Esophagus muscularis mucosa (tissue), 4 donors: ENCODE measurements around the gene NGFR. TPM values are rescaled to one million over a fixed set of nuclear protein-coding genes. Genes with fewer than 3 reads are reported as not detected.

Source experiments
- DNase-seq: peaks from one replicate; pipeline ENCODE4 v3.0.0-alpha.2; 2017; ENCODE audit errors: extremely low spot score
- H3K27ac ChIP-seq, 4 donors: fragments of 200-600 bp; sonication (generic); replicated peaks in 1 of 4; 1 replicate in 3 of 4; 2 replicates in 1 of 4; pipeline ENCODE4 v1.5.1; 2016 to 2019; ENCODE audit warnings: mild to moderate bottlenecking in 1 of 4
- H3K27me3 ChIP-seq, 4 donors: fragments of 200-600 bp; sonication (generic); one replicate each; pipeline versions ENCODE4 v1.5.1 to v1.6.0; 2016 to 2019
- H3K36me3 ChIP-seq, 4 donors: fragments of 200-600 bp; sonication (generic); one replicate each; pipeline ENCODE4 v1.5.1; 2016 to 2019
- H3K4me1 ChIP-seq, 4 donors: fragments of 200-600 bp; sonication (generic); one replicate each; pipeline ENCODE4 v1.5.1; 2016 to 2019
- H3K4me3 ChIP-seq, 4 donors: fragments of 200-600 bp; sonication (generic); 1 replicate in 2 of 4; 2 replicates in 2 of 4; pipeline ENCODE4 v1.5.1; 2016 to 2019; ENCODE audit warnings: mild to moderate bottlenecking in 4 of 4, moderate library complexity in 1 of 4
- H3K9me3 ChIP-seq, 4 donors: fragments of 200-600 bp; sonication (generic); 1 replicate in 3 of 4; 2 replicates in 1 of 4; pipeline ENCODE4 v1.5.1; 2016 to 2019
- EP300 ChIP-seq: sonication (generic); formaldehyde crosslinking; IDR thresholded peaks from one replicate; pipeline ENCODE4 v1.6.1; 2017; ENCODE audit warnings: antibody characterized with exemption
- POLR2A ChIP-seq: fragments of 450-650 bp; IDR thresholded peaks from one replicate; pipeline ENCODE4 v1.6.1; 2017; ENCODE audit warnings: antibody characterized with exemption, moderate library complexity, mild to moderate bottlenecking, low read depth
- POLR2AphosphoS5 ChIP-seq, 2 donors: sonication (generic); formaldehyde crosslinking; IDR thresholded peaks; one replicate each; pipeline ENCODE4 v1.6.1; 2017; ENCODE audit warnings: antibody characterized with exemption in 2 of 2
- WGBS: methylation state at CpG from one replicate; pipeline ENCODE4 v1.1.5; 2018; 5-methylcytosine and 5-hydroxymethylcytosine counted together
- intact Hi-C: fragments of 100-400 bp; cut with DNase I; formaldehyde crosslinking; loops from one replicate; pipeline ENCODE4 v1.15.1; 2023
- total RNA-seq, 4 donors: library from RNA; depleted of rRNA; stranded (reverse); fragments of >200 nt; gene quantifications; one replicate each; pipeline versions ENCODE4 v1.1.0 to v1.2.1, GENCODE V29; 2016
- TF ChIP-seq, protein P1 (sequence below), 3 experiments: fragments of 200-600 bp in 2 of 3; fragments of 450-650 bp in 1 of 3; sonication (generic) in 2 of 3; IDR thresholded peaks; one replicate each; pipeline ENCODE4 v1.5.1; 2017 to 2019; ENCODE audit warnings: antibody characterized with exemption in 3 of 3, mild to moderate bottlenecking in 2 of 3, moderate library complexity in 1 of 3

NGFR gene
- total RNA-seq, 4 donors from 2014 or later, result 12.9 to 31.6 (median 22.6) TPM

GRCh38 chr17:49551221-49552069, 56.4 kb downstream of the NGFR start:
- DNase-seq, result no peak
- Histone ChIP-seq H3K27ac (no peak overlapping the region), H3K27me3 (peaks cover 0 to 18% (median 0%) of the 10 kb centered on the region in 4 donors), H3K4me1 (peaks cover 4 to 10% (median 7%) of the 10 kb centered on the region in 4 donors), H3K36me3 (no peaks in the 10 kb centered on the region), H3K9me3 (no peaks in the 10 kb centered on the region), H3K4me3 (no peak overlapping the region)
- TF ChIP-seq POLR2AphosphoS5 (IDR thresholded peaks at IDR 0.05), result no peak
- TF ChIP-seq POLR2A, result no peak
- no peak for TF ChIP-seq EP300
- TF ChIP-seq, protein P1, sequence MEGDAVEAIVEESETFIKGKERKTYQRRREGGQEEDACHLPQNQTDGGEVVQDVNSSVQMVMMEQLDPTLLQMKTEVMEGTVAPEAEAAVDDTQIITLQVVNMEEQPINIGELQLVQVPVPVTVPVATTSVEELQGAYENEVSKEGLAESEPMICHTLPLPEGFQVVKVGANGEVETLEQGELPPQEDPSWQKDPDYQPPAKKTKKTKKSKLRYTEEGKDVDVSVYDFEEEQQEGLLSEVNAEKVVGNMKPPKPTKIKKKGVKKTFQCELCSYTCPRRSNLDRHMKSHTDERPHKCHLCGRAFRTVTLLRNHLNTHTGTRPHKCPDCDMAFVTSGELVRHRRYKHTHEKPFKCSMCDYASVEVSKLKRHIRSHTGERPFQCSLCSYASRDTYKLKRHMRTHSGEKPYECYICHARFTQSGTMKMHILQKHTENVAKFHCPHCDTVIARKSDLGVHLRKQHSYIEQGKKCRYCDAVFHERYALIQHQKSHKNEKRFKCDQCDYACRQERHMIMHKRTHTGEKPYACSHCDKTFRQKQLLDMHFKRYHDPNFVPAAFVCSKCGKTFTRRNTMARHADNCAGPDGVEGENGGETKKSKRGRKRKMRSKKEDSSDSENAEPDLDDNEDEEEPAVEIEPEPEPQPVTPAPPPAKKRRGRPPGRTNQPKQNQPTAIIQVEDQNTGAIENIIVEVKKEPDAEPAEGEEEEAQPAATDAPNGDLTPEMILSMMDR (IDR thresholded peaks at IDR 0.05), result no peak
- intact Hi-C loops, result no loop called here
- 92% methylated on average over 9 of the region's 12 CpGs for WGBS

GRCh38 chr17:49552070-49552751, 57.1 kb downstream of the NGFR start:
- intact Hi-C loops, result no loop called here
- 86% methylated on average over 19 of the region's 27 CpGs for WGBS
- DNase-seq, result no peak
- H3K4me3 ChIP-seq, result no peak overlapping the region
- peaks cover 4 to 12% (median 10%) of the 10 kb centered on the region in 4 donors for H3K4me1 ChIP-seq
- peaks cover 0 to 26% (median 0%) of the 10 kb centered on the region in 4 donors for H3K27me3 ChIP-seq
- H3K9me3 ChIP-seq, result no peaks in the 10 kb centered on the region
- no peak for TF ChIP-seq POLR2A
- TF ChIP-seq, protein P1 (IDR thresholded peaks at IDR 0.05), result no peak
- no peak for TF ChIP-seq POLR2AphosphoS5 (IDR thresholded peaks at IDR 0.05)
- no peak for TF ChIP-seq EP300
- H3K27ac ChIP-seq, result no peak overlapping the region
- no peaks in the 10 kb centered on the region for H3K36me3 ChIP-seq

DNA sequence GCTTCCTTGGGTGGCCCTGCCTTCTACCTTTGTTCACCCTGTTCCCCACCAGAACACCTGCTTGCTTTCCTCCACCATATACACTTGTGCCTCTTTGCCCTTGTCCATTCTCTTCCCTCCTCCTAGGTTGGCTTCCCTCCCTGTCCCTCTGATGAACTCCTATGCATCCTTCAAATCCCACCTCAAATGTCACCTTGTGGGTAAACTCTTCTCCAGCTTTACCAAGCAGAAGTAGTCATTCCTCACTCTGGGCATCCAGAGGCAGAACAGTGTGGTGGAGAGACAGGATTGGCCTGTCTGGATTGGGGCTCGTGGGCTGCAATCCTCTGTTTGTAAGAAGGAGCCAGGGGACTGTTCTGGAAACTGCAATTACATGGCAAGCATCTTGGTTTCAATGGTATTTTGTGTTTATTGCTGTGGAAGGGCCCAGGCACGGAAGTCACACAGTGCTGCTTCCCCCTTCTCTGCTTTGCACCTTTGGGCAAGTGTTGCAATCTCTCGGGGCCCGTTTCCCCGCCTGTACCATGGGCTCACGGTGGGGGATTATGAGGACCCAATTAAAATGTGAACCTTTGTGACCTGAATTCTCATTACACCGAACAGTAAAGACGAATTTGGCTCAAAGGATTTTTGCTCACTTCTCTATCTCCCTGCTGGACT, 58.7 kb downstream of the NGFR start:
- Histone ChIP-seq H3K27me3 (peaks cover 0 to 22% (median 0%) of the 10 kb centered on the region in 4 donors), H3K27ac (no peak overlapping the region), H3K4me1 (peaks cover 4 to 12% (median 7%) of the 10 kb centered on the region in 4 donors), H3K4me3 (no peak overlapping the region), H3K36me3 (no peaks in the 10 kb centered on the region), H3K9me3 (no peaks in the 10 kb centered on the region)
- intact Hi-C loops, result no loop called here
- WGBS, result 83% methylated on average over 8 of the region's 8 CpGs
- DNase-seq, result no peak
- no peak for TF ChIP-seq POLR2A
- TF ChIP-seq, protein P1 (IDR thresholded peaks at IDR 0.05), result no peak
- no peak for TF ChIP-seq EP300
- no peak for TF ChIP-seq POLR2AphosphoS5 (IDR thresholded peaks at IDR 0.05)

- peaks cover 4 to 12% (median 7%) of the 10 kb centered on the region in 4 donors for H3K4me1 ChIP-seq
- H3K4me3 ChIP-seq, result no peak overlapping the region
- no peaks in the 10 kb centered on the region for H3K9me3 ChIP-seq
- H3K27ac ChIP-seq, result no peak overlapping the region
- intact Hi-C loops, result no loop called here
- H3K27me3 ChIP-seq, result peaks cover 0 to 22% (median 0%) of the 10 kb centered on the region in 4 donors
- TF ChIP-seq POLR2A, result no peak
- DNase-seq, result no peak
- no peaks in the 10 kb centered on the region for H3K36me3 ChIP-seq
- WGBS, result 79% methylated on average over 14 of the region's 14 CpGs
These were observed 59.8 kb downstream of the NGFR start for GRCh38 chr17:49554694-49555494.
